Measurements from ENCODE around the gene ST3GAL4.
"Not testable (repeated sequence)": the region's sequence is repeated elsewhere in the genome, so short reads cannot be mapped to it uniquely, and the experiment has no call there.

ST3GAL4 gene

DNA sequence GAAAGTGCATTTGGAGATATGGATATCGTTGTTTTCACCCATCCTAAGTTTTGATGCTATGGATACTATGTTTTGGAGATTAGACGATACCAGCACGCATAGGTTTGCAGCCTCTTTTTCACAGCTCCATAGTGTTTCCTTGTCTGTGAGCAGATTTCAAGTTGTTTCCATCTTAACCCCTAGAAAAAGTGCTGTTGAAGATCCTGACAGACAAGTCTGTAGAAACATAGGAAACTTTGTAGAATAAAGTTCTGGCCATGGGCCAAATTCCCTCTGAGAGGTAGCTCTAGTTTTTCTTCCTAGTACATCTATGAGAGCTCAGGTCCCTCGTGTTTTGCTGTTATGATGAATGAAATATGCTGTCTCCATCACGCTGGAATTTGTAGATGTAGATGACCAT, 32.4 kb downstream of the ST3GAL4 start:
- no peak for DNase-seq (ENCODE audit: low read depth)

DNA sequence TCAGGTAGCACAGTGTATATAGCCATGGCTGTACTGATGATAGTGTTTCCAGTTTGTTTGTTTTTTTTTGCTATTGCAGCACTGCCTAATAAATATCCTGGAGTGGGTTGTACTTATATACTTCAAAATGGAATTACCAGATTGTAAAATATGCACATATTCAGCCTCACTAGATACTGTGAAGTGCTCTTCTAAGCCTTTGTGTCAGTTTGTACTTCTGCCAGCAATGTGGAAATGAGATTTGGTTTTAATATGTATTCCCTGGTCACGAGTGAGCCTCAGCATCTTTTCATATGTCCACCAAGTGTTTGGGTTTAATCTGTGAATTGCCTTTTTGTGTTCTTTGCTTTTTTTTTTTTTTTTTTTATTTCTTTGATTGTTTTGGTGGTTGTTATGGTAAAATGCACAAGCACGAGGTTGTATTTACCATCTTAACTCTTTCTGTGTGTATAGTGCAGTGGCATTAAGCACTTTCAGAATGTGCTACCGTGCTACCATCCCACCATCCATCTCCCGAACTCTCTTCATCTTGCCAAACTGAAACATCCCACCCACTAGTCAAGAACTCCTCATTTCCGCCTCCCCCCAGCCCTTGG, 34.9 kb downstream of the ST3GAL4 start:
- DNase-seq (ENCODE audit: low read depth), result no peak

DNA sequence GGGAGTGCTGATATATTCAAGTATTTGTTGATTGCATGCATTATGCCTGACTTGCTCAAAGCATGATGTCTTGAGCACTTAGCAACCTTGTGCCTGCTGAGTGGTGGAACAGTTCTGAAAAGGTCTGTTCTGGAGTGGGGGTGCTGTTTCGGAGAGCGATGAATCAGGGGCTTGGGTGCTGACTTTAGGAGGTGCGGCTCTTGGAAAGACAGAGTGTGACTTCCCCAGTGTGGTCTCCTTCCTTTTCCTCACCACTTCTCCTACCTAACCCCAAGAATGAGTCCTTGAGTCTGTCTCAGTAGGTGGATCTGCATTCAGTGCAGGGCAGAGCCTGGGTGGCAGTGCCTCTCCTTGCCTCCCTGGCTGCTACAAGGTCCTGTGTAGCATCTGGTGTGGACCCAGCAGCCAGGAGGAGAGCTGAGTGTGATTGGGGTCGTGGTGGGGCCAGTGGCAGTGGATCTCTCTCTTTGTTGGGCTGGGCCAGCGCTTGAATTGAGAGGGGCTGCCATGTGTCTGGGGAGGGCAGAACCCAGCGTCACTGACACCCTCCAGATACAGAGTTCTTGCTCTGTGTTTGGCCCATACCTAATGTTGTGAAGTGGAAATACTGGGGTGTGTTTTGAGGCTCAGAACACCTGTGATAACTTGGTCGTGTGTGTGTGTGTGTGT, 35.9 kb downstream of the ST3GAL4 start:
- DNase-seq (ENCODE audit: low read depth), result no peak

DNA sequence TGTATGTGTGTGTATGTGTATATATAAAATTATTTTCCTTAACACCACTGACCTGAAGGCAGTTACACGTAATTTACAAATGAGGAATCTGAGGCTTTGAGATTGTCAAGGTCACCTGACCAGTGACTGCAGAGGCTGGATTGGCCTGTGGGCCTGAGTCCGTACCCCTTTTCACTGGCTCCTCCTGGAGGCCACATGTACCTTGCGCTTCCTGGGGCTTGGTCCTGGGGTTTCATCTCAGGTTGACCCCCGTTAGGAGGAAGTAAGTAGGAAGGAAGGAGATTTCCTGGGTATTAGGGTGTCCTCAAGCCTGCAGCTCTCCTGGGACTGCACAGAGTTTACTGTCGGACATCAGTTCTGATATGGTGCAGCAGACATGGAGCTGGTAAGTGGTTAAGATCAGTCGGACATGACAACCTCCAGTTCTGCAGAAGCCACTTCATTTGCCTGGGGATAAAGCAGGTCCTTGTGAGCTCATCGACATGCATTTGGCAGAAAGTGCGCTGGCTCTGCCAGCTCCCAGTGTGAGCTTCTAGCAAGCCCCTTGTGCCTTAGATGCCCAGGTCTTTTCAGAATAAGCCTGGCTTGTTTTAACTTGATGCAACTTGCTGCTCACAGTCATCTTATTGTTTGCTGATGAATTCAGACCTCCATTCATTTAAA, 36.6 kb downstream of the ST3GAL4 start:
- no peak for DNase-seq (ENCODE audit: low read depth)

DNA sequence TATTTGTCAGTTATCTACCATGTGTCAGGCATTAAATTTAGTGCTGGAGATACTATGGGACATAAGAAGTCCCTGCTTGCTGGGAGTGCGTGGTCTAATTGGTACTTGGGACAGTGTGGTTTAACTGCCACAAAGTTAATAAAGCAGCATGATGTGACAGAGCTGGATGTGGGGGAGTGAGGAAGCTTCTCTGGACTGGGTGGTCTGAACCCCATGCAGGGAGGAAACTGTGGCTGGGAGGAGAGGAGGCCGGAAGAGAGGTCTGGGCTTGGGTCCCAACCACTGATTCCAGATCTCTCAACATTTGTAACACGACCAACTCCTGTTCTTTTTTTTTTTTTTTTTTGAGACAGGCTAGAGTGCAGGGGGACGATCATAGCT, 37.1 kb downstream of the ST3GAL4 start:
- DNase-seq (ENCODE audit: low read depth), result no peak

DNA sequence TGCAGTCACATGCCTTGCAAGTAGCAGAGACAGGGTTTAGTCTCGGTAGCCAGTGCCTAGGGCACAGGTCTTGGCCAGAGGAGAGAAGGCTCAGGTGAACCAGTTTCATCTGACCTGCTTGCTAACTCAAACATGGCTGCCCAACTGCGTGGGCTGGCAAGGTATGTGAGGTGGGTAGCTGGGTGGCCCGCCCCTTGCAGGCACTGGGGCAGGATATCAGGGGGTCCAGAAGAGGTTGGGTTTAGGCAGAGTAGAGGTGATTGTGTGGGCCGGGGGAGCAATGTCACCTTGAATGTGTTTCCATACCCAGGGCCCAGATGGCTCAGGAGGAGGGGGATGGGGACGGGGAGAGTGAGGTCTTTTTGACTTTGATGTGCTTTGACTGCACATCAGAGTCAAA, 37.7 kb downstream of the ST3GAL4 start:
- DNase-seq (ENCODE audit: low read depth), result no peak

DNA sequence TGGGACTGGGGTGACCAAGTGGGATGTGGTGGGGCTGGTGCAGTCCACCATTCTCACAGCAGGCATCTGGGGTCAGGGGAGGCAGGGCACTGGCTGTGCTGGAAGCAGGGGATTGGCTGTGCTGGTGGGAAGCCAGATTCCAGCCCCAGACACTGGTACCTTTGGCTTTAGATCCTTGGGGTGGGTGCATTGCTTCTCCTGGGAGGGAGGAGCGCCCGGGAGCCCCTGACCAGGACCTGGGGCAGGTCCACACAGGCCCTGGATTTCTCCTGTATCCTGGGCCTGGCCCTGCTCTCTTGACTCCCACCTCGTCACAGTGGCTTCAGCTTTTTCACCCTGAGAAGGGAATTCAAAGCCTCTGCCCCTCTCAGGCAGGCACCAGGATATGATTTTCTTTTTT, 38.5 kb downstream of the ST3GAL4 start:
- no peak for DNase-seq (ENCODE audit: low read depth)

DNA sequence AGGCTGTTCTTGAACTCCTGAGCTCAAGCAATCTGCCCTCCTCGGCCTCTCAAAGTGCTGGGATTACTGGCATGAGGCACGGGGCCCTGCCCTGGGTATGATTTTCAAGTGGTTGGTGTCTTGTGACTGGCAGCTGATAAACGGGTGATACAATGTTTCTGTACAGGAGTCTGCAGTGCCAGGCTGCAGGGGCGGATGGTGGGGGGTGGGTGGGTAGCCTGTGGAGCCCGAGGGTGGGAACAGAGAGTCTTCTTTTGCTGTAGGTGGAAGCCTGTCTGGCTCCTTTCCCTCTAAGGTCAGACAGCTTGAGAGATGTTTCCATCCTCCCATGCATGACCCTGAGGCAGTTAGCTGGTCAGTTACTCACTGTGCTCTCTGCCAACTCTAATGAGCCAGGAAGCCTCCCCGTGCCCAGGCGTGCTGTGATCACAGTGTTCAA, 39.2 kb downstream of the ST3GAL4 start:
- not testable (repeated sequence) for DNase-seq (ENCODE audit: low read depth)

DNA sequence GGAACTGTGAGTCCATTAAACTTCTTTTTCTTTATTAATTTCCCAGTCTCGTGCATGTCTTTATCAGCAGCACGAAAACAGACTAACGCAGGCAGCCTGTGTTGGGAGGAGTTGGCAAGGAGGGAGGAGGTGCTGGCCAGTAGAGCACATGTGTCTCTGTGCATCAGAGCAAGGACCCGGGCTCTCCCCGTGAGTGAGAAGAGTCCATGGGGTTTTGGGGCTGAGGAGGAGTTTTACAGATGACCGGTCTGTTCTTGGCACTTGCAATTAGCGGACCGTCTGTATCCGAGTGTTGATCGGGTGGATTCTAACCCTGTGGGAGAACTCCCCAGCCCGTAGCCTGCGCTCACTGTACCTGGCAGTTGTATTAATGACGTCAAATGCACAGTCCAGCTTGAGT, 40.3 kb downstream of the ST3GAL4 start:
- not testable (repeated sequence) for DNase-seq (ENCODE audit: low read depth)

DNA sequence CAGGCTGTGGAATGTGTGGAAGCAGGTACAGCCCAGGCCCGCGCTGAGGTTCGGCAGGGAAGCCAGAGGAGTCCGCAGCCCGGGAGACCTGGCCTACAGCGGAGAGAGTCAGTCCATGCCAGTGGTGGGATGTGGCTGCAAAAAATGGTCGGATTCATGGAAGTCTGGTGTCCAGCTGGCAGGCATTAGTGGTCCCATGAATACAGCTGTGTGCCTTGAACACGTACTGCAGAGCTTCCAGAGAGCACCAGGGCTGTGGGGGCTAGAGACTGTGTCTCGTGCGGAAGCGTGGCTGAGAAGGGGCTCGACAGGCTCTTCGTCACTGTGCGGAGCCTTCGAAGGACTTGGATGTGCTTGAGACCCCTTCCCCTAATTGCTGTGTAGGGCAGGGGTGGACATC, 40.8 kb downstream of the ST3GAL4 start:
- not testable (repeated sequence) for DNase-seq (ENCODE audit: low read depth)

DNA sequence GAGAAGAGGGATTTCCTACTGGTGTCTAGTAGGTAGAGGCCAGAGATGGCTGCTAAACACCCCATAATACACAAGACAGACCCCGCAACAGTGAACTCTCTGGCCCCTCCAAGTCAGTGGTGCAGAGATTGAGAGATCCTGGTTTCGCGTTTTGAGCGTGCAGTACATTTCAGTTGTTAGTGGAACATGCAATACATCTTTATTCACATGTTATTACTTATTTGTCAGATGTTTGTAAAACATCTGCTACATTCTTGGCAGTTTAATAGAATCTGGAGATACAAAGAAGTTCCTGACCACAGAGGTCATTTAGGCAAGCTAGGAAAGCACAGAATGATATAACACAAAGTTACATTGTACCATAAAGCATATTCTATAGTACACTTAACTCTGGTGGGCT, 41.5 kb downstream of the ST3GAL4 start:
- no peak for DNase-seq (ENCODE audit: low read depth)

DNA sequence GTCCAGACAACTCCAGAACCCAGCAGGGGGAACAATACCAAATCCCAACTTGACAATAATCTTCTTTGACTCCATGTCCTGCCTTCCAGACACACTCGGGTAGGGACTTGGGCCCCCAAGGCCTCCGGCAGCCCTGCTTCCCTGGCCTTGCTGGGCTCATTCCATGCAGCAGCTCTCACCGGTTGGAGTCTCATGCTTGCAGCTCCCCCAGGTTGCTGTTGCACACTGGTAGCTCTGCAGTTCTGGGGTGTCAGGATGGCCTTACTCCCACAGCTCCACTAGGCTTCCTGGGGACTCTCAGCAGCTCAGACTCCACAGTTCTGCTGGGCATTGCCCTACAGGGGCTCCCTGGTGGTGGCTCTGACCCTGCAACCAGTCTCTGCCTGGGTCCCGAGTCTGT, 42.8 kb downstream of the ST3GAL4 start:
- no peak for DNase-seq (ENCODE audit: low read depth)

DNA sequence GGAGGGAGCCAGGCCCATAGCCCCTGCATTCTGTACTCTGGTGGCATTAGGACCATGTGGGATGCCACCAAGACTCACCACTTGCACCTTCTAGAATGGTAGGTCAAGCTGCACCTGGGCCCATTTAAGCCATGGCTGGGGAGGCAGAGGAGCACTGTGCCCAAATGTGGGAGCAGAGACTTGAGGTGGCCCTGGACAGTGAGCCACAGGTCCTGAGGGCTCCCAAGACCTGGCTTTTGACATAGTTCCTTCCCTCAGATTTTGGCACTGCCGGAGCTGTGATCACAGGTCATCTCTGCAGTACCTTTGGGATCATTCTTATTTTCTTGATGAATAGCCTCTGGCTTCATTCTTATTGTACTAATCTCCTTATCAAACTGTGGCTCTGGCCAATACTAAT, 43.2 kb downstream of the ST3GAL4 start:
- no peak for DNase-seq (ENCODE audit: low read depth)

DNA sequence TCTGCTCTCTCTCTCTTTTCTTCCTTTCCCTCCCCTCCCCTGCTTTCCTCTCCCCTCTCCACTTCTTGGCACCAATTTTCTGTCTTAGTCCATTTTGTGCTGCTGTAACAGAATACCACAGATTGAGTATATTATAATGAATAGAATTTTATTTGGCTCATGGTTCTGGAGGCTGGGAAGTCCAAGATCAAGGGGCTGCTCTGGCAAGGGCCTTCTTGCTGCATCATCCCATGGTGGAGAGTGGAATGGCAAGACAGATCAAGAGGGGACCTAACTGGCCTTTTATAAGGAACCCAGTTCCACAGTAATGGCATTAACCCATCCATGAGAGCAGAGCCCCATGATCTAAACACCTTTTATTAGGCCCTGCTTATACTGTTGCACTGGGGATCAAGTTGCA, 44.5 kb downstream of the ST3GAL4 start:
- no peak for DNase-seq (ENCODE audit: low read depth)

DNA sequence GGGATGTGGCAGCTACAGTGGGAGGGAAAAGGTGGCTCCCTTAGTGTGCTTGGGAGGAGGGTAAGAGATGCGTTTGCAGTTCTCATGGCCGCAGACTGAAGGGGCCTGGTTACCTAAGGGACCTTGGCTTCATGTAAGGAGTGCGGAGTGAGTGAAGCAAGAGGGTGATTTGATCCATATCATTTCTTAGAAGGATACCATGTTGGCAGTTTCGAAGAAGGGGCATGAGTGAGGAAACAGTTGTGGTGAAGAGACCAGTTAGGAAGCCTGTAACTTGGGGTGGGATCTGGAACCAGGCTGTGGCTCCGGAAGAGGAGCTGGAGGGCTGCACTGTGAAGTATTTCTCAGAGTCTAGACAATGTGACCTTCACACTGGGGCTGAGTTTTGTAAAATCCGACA, 45.0 kb downstream of the ST3GAL4 start:
- no peak for DNase-seq (ENCODE audit: low read depth)

DNA sequence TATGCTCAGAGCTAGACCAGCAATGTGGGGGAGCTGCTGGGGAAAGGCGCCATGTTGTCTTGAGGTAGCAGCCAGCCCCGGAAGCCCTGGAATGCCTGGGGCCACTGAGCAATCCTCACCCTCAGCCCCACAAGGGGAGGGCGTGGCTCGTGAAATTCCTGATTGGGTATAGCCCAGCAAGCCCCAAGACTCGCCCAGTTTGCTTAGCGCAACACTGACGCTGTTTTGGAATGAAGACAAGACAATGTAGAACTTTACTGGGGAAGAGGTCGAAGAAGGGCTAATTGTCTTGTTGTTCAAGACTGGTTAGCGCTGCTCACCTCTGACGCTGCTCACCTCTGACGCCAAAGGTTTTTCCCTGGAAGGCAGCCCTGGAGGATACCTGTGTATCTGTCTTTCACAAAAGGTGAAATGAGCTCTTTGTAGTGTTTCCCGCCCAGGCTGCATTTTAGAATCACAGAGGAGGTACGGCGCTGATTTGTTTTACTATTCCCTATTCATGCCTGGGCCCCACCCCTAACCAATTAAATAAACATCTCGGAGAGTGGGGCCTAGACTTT, 47.6 kb downstream of the ST3GAL4 start:
- no peak for DNase-seq (ENCODE audit: low read depth)

DNA sequence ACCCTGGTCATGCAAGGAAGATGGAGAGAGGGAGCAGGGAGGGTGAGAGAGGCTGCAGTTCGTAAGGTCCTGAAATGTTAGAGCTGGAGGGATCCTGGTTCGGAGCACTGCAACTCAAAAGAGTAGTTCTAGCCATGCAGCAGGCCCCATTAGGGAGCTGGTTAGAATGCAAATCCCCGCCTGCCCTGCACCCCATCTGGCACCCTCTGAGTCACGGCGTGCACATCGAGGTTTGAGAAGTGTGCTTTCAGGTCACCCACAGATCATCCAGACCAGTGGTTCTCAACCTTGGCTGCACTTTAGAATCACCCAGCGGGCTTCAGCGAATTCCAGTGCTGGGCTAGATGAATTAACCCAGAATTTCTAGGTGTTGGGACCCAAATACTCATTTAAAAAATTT, 48.2 kb downstream of the ST3GAL4 start:
- no peak for DNase-seq (ENCODE audit: low read depth)

DNA sequence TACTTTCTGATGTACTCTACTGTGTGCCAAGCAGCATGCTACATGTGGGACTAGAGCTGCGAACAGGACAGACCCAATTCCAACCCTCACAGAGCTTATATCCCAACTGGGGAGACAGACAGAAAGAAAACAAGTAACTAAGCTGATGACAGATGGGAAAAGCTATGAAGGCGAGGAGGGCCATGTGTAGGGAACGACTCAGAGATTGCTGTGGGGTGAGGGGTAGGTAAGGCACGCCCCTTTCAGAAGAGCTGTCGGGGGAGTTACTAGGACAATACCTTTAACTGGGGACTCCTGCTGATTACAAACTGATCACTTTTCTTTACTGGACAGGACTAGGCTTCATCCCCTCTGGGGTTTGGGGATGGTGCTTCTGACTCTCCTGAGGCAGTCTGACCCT, 48.9 kb downstream of the ST3GAL4 start:
- DNase-seq (ENCODE audit: low read depth), result no peak

DNA sequence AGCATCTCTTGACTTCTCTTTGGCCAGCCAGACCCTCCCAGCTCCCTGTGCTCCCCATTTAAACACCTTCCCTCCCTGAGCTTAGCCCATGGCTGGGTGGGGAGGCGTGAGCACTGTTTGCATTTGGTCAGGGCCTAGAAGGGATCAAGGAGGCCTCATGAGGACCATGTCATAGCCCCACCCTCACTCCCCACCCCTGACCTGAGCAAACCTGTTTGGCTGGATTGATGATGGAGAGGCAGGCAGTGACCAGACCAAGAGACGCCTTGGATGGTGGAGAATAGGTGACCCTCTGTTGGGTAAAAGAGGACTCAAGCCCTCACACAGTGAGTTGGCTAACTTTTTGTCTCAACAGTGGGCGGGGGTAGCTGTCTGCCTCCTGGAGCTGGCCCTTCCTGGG, 49.9 kb downstream of the ST3GAL4 start:
- no peak for DNase-seq (ENCODE audit: low read depth)

DNA sequence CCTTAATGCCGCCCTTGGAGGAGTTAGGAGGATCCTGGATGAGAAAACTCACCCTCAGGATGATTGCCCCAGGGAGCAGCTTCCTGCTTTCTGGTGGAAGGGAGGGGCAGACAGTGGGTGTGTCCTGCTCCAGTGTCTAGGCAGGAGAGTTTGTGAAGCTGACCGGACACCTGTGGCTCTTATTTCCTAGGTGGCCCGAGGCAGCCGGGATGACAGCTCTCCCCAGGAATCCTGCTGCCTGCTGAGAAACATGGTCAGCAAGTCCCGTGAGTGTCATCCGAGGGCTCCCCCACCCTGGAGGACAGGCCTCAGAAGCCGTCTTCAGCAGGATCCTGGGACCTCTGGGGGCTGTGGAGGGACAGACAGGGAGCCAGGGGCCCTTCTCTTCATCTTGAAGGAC, 50.4 kb downstream of the ST3GAL4 start:
- DNase-seq (ENCODE audit: low read depth), result no peak

DNA sequence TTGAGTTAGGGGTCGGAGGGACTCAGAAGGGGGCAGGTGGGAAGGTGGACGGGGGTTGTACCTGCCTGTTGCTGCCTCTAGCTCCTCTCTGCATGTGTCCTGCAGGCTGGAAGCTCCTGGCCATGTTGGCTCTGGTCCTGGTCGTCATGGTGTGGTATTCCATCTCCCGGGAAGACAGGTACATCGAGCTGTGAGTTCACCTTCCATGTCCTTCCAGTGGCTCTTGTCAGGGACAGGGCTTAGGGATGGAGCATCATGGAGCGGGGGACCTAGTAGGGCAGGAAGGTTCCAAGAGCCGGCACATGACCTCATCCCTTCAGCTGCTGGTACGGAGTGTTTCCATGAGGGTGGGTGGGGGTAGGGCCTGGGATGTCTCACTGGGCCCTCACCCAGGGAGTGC, 50.9 kb downstream of the ST3GAL4 start:
- no peak for DNase-seq (ENCODE audit: low read depth)

DNA sequence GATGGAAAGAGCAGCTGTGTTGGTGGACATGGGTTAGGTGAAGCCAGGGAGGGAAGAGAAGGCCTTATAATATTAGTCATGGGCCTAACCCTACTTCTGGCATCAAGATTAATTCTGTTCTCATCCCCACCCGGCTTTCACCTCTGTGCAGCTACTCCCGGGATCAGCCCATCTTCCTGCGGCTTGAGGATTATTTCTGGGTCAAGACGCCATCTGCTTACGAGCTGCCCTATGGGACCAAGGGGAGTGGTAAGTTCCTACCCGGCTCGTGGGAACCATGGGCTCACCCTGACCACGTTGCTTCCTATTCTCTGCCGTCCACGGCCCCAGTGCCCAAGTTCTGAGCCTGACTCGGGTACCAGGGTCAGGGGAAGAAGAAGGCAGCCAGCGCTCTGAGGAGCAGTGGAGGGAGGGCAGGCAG, 51.6 kb downstream of the ST3GAL4 start:
- DNase-seq (ENCODE audit: low read depth), result no peak

DNA sequence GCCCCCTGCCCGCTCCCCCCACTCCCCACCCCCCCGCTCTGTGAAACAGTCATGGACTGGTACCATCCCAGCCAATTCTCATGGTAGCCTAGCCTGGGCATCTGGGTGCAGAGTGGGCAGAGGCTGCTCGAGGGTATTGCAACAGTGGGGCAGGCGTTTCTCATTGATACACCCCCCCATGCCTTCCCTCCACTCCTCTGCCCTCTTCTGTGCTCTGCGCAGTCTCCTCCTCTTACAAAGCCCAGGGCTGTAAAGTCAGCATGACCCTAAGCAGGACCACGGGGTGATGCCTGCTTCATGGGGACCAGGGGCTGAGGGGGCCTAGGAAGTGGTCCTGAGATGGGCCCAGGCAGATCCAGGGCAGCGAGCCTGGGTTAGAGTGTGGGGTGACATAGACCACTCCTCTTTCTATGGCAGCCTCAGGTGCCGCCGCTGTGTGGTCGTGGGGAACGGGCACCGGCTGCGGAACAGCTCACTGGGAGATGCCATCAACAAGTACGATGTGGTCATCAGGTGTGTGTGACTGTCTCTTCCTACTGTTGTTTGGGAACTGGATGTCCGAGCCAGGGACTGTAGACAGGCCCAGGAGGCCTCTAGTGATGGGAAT, 52.3 kb downstream of the ST3GAL4 start:
- DNase-seq (ENCODE audit: low read depth), result no peak
